Neuronal stem cell (in vitro differentiated cells): ENCODE measurements around the gene PCNX3.

Experiments
- DNase-seq: peaks from one replicate; pipeline ENCODE4 v3.0.0-alpha.2; 2013; ENCODE audit warnings: low spot score
- H2AFZ ChIP-seq: one replicate; pipeline ENCODE4 v1.6.1; 2013; ENCODE audit warnings: mild to moderate bottlenecking, low read length, inconsistent platforms
- H2AK5ac ChIP-seq: 2 replicates; pipeline ENCODE4 v1.6.1; 2013; ENCODE audit warnings: low read depth, mild to moderate bottlenecking, inconsistent platforms, low read length, moderate library complexity, mixed read lengths
- H2BK120ac ChIP-seq: 2 replicates; pipeline ENCODE4 v1.6.1; 2013; ENCODE audit warnings: low read depth, mild to moderate bottlenecking, inconsistent platforms, low read length, moderate library complexity, mixed read lengths
- H2BK12ac ChIP-seq: one replicate; pipeline ENCODE4 v1.6.1; 2013; ENCODE audit warnings: low read length, inconsistent platforms
- H2BK15ac ChIP-seq: 2 replicates; pipeline ENCODE4 v1.6.1; 2013; ENCODE audit warnings: mild to moderate bottlenecking, low read length, inconsistent platforms, mixed read lengths
- H2BK5ac ChIP-seq: one replicate; pipeline ENCODE4 v1.6.1; 2013; ENCODE audit warnings: inconsistent platforms, mild to moderate bottlenecking, low read length, moderate library complexity
- H3K14ac ChIP-seq: one replicate; pipeline ENCODE4 v1.6.1; 2013; ENCODE audit warnings: low read length, inconsistent platforms
- H3K18ac ChIP-seq: 2 replicates; pipeline ENCODE4 v1.6.1; 2013; ENCODE audit warnings: low read length, inconsistent platforms
- H3K23ac ChIP-seq: 2 replicates; pipeline ENCODE4 v1.6.1; 2013; ENCODE audit warnings: low read depth, mild to moderate bottlenecking, mixed read lengths, low read length, inconsistent platforms; ENCODE audit not compliant: poor library complexity
- H3K27ac ChIP-seq: replicated peaks from 3 replicates; pipeline ENCODE4 v1.5.1; 2013; ENCODE audit warnings: low read length, inconsistent platforms
- H3K27me3 ChIP-seq, 3 experiments: 2 replicates each; pipeline ENCODE4 v1.6.1; 2013; ENCODE audit warnings: low read length in 3 of 3, mild to moderate bottlenecking in 2 of 3, inconsistent platforms in 1 of 3, low read depth in 1 of 3, mixed read lengths in 1 of 3, moderate library complexity in 1 of 3; ENCODE audit not compliant: control insufficient read depth in 3 of 3, insufficient read depth in 3 of 3
- H3K36me3 ChIP-seq, 2 donors: replicated peaks in 1 of 2; 2 replicates each; pipeline ENCODE4 v1.6.1; 2013; ENCODE audit warnings: low read length in 2 of 2; ENCODE audit not compliant: control insufficient read depth in 2 of 2, insufficient read depth in 2 of 2
- H3K4ac ChIP-seq: 2 replicates; pipeline ENCODE4 v1.6.1; 2013; ENCODE audit warnings: inconsistent platforms, mild to moderate bottlenecking, low read length, moderate library complexity
- H3K4me1 ChIP-seq, 2 donors: 1 replicate in 1 of 2; 2 replicates in 1 of 2; pipeline ENCODE4 v1.6.1; 2013; ENCODE audit warnings: low read length in 2 of 2, low read depth in 1 of 2; ENCODE audit not compliant: control insufficient read depth in 2 of 2, insufficient read depth in 1 of 2
- H3K4me2 ChIP-seq: one replicate; pipeline ENCODE4 v1.6.1; 2013; ENCODE audit warnings: mild to moderate bottlenecking, low read length, inconsistent platforms; ENCODE audit not compliant: insufficient read depth, poor library complexity, severe bottlenecking
- H3K4me3 ChIP-seq, 2 donors: 2 replicates each; pipeline ENCODE4 v1.5.1; 2013; ENCODE audit warnings: low read length in 2 of 2, mild to moderate bottlenecking in 2 of 2, inconsistent platforms in 1 of 2, moderate library complexity in 1 of 2
- H3K79me1 ChIP-seq: one replicate; pipeline ENCODE4 v1.6.1; 2013; ENCODE audit warnings: low read depth, mild to moderate bottlenecking, inconsistent platforms, low read length, moderate library complexity
- H3K9ac ChIP-seq: one replicate; pipeline ENCODE4 v1.6.1; 2013; ENCODE audit warnings: mild to moderate bottlenecking, low read depth, low read length, inconsistent platforms; ENCODE audit not compliant: poor library complexity
- H3K9me3 ChIP-seq, 2 donors: replicated peaks in 1 of 2; 2 replicates each; pipeline versions ENCODE3 to v1.6.1; 2013; ENCODE audit warnings: low read length in 2 of 2, mild to moderate bottlenecking in 2 of 2, inconsistent platforms in 1 of 2, low read depth in 1 of 2, mixed read lengths in 1 of 2, moderate library complexity in 1 of 2; ENCODE audit not compliant: control insufficient read depth in 2 of 2, insufficient read depth in 1 of 2
- H4K8ac ChIP-seq: one replicate; pipeline ENCODE4 v1.6.1; 2013; ENCODE audit warnings: low read depth, mild to moderate bottlenecking, inconsistent platforms, low read length, moderate library complexity
- H4K91ac ChIP-seq: one replicate; pipeline ENCODE4 v1.6.1; 2013; ENCODE audit warnings: low read length, low read depth, mild to moderate bottlenecking, inconsistent platforms; ENCODE audit not compliant: poor library complexity
- WGBS, 2 donors: extraction: QIAGEN DNeasy Blood & Tissue Kit; methylation state at CpG; one replicate each; pipeline ENCODE4 v1.1.7; 2013; ENCODE audit warnings: missing lambda C conversion rate in 2 of 2, mixed read lengths in 1 of 2; ENCODE audit not compliant: insufficient read length in 2 of 2, insufficient replicate concordance in 1 of 2; ENCODE audit errors: extremely low coverage in 2 of 2; 5-methylcytosine and 5-hydroxymethylcytosine counted together

PCNX3 gene

DNA sequence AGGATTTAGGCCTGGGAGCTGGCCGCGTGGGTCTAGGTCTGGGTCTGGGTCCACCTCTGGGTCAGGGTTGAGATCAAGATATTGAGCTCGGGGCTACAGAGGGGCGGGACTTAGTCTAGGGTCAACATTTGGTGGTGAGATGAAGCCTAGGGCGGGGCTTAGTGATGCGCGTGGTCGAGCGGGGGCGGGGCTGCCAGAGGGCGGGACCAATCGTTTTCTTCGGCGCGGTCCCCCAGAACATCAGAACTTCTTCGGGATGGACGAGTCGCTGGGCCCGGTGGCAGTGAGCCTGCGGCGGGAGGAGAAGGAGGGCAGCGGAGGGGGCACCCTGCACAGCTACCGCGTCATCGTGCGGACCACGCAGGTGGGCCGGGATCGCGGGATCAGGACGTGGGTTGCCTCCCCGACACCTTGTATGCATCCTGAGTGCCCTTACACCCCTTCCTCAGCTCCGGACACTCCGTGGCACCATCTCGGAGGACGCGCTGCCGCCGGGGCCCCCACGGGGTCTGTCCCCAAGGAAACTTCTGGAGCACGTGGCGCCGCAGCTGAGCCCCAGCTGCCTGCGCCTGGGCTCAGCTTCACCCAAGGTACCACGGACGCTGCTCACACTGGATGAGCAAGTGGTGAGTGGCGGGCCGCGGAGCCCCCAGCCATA lies 26.6 kb downstream of the PCNX3 start:
- H3K4me1 ChIP-seq: peaks cover 12 to 22% of the 10 kb centered on the region in 2 donors
- H3K27me3 ChIP-seq: peaks cover 0 to 11% (median 0%) of the 10 kb centered on the region in 3 experiments
- no peaks in the 10 kb centered on the region for H3K9me3 ChIP-seq
- no peak overlapping the region for H2BK12ac ChIP-seq
- H3K14ac ChIP-seq: peak overlapping the region; percentile 64
- peak overlapping the region; percentile 87 for H3K23ac ChIP-seq
- H2BK120ac ChIP-seq: no peak overlapping the region
- H3K27ac ChIP-seq: no peak overlapping the region
- peaks cover 2% of the 10 kb centered on the region for H3K79me1 ChIP-seq
- H3K18ac ChIP-seq: peak overlapping the region; percentile 93
- no peak overlapping the region for H3K4ac ChIP-seq
- H4K91ac ChIP-seq: no peak overlapping the region
- H4K8ac ChIP-seq: no peak overlapping the region
- H2AK5ac ChIP-seq: peak overlapping the region; percentile 83
- H3K4me2 ChIP-seq: peak overlapping the region; percentile 80
- H2AFZ ChIP-seq: no peak overlapping the region
- WGBS, 2 donors: no CpG with 5 or more reads among the region's 49 CpGs
- H3K36me3 ChIP-seq: peaks cover 0 to 28% of the 10 kb centered on the region in 2 donors
- peak overlapping the region in 1 of 2 donors; percentile 72 for H3K4me3 ChIP-seq
- peak; percentile 33 for DNase-seq
- peak overlapping the region; percentile 38 for H2BK15ac ChIP-seq
- peak overlapping the region; percentile 87 for H3K9ac ChIP-seq
- peak overlapping the region; percentile 88 for H2BK5ac ChIP-seq

DNA sequence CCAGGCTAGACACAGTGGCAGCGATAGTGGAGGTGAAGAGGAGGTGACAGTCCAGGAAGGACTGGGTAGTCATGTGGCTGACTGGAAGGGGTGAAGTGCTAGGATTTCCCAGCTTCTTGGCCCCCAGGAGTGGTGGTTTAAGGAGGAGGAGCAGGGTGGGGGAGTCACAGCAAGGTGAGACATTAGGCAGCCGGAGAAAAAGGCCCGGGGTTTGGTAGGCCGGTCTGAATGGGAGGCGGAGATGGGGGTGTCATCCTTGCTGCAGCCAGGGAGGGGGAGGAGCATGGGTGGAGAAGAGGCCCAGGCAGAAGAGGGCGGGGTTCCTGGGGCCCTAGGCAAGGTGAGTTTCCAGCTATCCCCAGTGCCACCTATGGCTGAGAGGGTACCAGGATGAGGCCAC lies 28.4 kb downstream of the PCNX3 start:
- H3K18ac ChIP-seq: no peak overlapping the region
- no peak overlapping the region for H2BK120ac ChIP-seq
- no peak overlapping the region for H3K23ac ChIP-seq
- H2AK5ac ChIP-seq: peak overlapping the region; percentile 25
- H3K9me3 ChIP-seq: no peaks in the 10 kb centered on the region
- no peak overlapping the region for H3K9ac ChIP-seq
- H3K4ac ChIP-seq: no peak overlapping the region
- no peak overlapping the region for H2AFZ ChIP-seq
- H3K36me3 ChIP-seq: peaks cover 0 to 28% of the 10 kb centered on the region in 2 donors
- H3K4me2 ChIP-seq: no peak overlapping the region
- DNase-seq: no peak
- H3K27me3 ChIP-seq: peaks cover 0 to 18% (median 0%) of the 10 kb centered on the region in 3 experiments
- no peak overlapping the region for H3K4me3 ChIP-seq
- WGBS, 2 donors: no CpG with 5 or more reads among the region's 6 CpGs
- H3K14ac ChIP-seq: peak overlapping the region; percentile 58
- H3K27ac ChIP-seq: no peak overlapping the region
- H3K4me1 ChIP-seq: peaks cover 0 to 10% of the 10 kb centered on the region in 2 donors
- no peak overlapping the region for H4K8ac ChIP-seq
- H2BK15ac ChIP-seq: no peak overlapping the region
- H2BK12ac ChIP-seq: peak overlapping the region; percentile 58
- no peaks in the 10 kb centered on the region for H3K79me1 ChIP-seq
- H4K91ac ChIP-seq: no peak overlapping the region
- no peak overlapping the region for H2BK5ac ChIP-seq

DNA sequence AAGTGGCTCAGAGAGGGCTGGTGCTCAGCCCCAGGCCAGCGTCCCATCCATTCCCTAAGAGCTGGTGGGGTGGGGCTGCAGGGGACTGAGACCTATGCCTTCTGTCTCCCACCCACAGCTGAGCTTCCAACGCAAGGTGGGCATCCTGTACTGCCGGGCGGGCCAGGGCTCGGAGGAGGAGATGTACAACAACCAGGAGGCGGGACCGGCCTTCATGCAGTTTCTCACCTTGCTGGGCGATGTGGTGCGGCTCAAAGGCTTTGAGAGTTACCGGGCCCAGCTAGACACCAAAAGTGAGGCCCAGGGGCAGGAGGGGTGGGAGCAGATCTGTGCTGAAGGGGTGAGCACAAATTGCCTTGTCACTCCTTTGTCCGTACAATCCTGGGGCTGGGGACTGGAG lies 29.3 kb downstream of the PCNX3 start:
- no peak overlapping the region for H2BK120ac ChIP-seq
- H4K8ac ChIP-seq: no peak overlapping the region
- DNase-seq: no peak
- no peak overlapping the region for H2BK5ac ChIP-seq
- no CpG with 5 or more reads among the region's 11 CpGs for WGBS, 2 donors
- peak overlapping the region; percentile 55 for H2BK15ac ChIP-seq
- no peaks in the 10 kb centered on the region for H3K9me3 ChIP-seq
- peaks cover 0 to 10% of the 10 kb centered on the region in 2 donors for H3K4me1 ChIP-seq
- H3K4ac ChIP-seq: peak overlapping the region; percentile 53
- no peak overlapping the region for H3K4me2 ChIP-seq
- no peak overlapping the region for H3K9ac ChIP-seq
- peaks cover 0 to 20% (median 0%) of the 10 kb centered on the region in 3 experiments for H3K27me3 ChIP-seq
- H3K4me3 ChIP-seq: no peak overlapping the region
- no peak overlapping the region for H2BK12ac ChIP-seq
- no peak overlapping the region for H3K27ac ChIP-seq
- H2AFZ ChIP-seq: no peak overlapping the region
- no peak overlapping the region for H4K91ac ChIP-seq
- peak overlapping the region; percentile 57 for H3K18ac ChIP-seq
- H3K79me1 ChIP-seq: no peaks in the 10 kb centered on the region
- peaks cover 0 to 34% of the 10 kb centered on the region in 2 donors for H3K36me3 ChIP-seq
- H3K23ac ChIP-seq: peak overlapping the region; percentile 25
- no peak overlapping the region for H3K14ac ChIP-seq
- no peak overlapping the region for H2AK5ac ChIP-seq

DNA sequence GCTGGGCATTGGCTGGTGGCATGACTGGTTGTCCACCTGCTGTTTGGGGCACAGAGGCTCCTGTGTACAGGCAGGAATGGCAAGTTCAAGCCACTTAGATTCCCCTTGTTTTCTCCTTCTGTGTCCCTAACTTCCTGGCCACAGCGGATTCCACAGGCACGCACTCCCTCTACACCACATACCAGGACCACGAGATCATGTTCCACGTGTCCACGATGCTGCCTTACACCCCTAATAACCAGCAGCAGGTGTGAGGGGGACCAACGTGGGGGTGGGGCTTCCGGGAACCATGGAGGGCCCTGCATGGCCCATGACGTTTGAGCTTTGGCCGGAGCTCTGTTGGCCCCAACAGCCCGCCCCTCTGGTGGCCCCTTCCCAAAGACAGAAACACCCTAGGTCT lies 30.1 kb downstream of the PCNX3 start:
- Histone ChIP-seq H3K18ac (no peak overlapping the region), H3K4ac (no peak overlapping the region), H4K91ac (no peak overlapping the region), H2AFZ (no peak overlapping the region), H3K27ac (no peak overlapping the region), H2BK5ac (no peak overlapping the region), H2BK120ac (no peak overlapping the region), H3K4me3 (no peak overlapping the region), H4K8ac (no peak overlapping the region), H3K23ac (peak overlapping the region; percentile 34), H2BK15ac (no peak overlapping the region), H2AK5ac (peak overlapping the region; percentile 11), H3K9ac (no peak overlapping the region), H2BK12ac (no peak overlapping the region), H3K36me3 (peaks cover 0 to 37% of the 10 kb centered on the region in 2 donors), H3K4me1 (peaks cover 0 to 12% of the 10 kb centered on the region in 2 donors), H3K79me1 (no peaks in the 10 kb centered on the region), H3K27me3 (peaks cover 0 to 20% (median 0%) of the 10 kb centered on the region in 3 experiments), H3K4me2 (no peak overlapping the region), H3K9me3 (no peaks in the 10 kb centered on the region), H3K14ac (no peak overlapping the region)
- WGBS, 2 donors: no CpG with 5 or more reads among the region's 10 CpGs
- no peak for DNase-seq
